ENCODE results near the gene TMED1. TPM values are rescaled to one million over a fixed set of nuclear protein-coding genes. Genes with fewer than 3 reads are reported as not detected.
A peak's percentile ranks its signal among the peaks of the same experiment; 100 is the strongest.

Gene TMED1
- total and polyA plus RNA-seq, 9 of the 15 experiments (the other 6 are each of a cell fraction or from before 2014, with no cell fraction given), result 0.86 to 30.2 (median 23.5) TPM

- TF ChIP-seq MYBL2 (IDR thresholded peaks at IDR 0.05; ENCODE audit: low read depth) (no peak), MYBL2 (CRISPR knock-in tag; IDR thresholded peaks at IDR 0.05; ENCODE audit: borderline replicate concordance) (no peak), FOXJ3 (CRISPR knock-in tag; IDR thresholded peaks at IDR 0.05) (no peak), ZNF707 (CRISPR knock-in tag; conservative IDR thresholded peaks at IDR 0.05) (no peak)
Measured at GRCh38 chr19:10863107-10863717, 27.2 kb upstream of the TMED1 start (continued).

DNA sequence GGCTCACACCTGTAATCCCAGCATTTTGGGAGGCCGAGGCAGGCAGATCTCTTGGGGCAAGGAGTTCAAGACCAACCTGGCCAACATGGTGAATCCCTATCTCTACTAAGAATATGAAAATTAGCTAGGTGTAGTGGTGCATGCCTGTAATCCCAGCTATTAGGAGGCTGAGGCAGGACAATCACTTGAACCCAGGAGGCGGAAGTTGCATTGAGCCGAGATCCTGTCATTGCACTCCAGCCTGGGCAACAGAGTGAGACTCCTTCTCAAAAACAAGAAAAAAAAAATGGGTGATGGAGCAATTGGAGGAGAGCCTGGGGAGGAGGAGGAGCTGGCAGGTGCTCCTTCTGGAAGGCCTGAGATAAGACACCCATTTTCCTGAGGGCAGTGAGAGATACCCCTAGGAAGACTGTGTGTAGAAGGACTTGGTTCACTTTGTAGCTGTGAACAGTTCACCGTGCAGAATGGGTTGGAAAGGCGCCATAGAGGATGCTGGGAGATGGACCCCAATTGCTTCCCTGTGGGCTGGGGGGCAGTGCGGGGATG lies 26.6 kb upstream of the TMED1 start:
- H3K9me3 ChIP-seq (replicated peaks; ENCODE audit: control insufficient read depth, insufficient read depth, low read depth, low read length), result no peaks in the 10 kb centered on the region
- ATAC-seq, result peak; percentile 25; the same call in 2 of the 3 replicates
- in situ Hi-C loops (cut with MboI), result no loop called here
- H4K20me1 ChIP-seq (replicated peaks; ENCODE audit: control insufficient read depth, insufficient read depth, low read length), result no peaks in the 10 kb centered on the region
- FAIRE-seq, result peak; percentile 44
- H3K27ac ChIP-seq (ENCODE audit: extremely low read depth, low read depth, low read length), result peak overlapping the region; percentile 46; the same call in 1 of the 3 replicates
- H3K79me2 ChIP-seq (ENCODE audit: control insufficient read depth, insufficient read depth, low read length), result no peaks in the 10 kb centered on the region
- peaks cover 24 to 31% of the 10 kb centered on the region in 2 experiments; a peak in 4 of 5 replicates for H3K4me1 ChIP-seq (replicated peaks in 1 of 2; ENCODE audit: control insufficient read depth in 2 of 2, insufficient read depth in 2 of 2, low read length in 2 of 2)
- BruUV-seq (replicated peaks), result no TSS peak
- peak overlapping the region; percentile 63 for H2AFZ ChIP-seq (ENCODE audit: low read depth, low read length)
- peak overlapping the region; percentile 14 to 79; a peak in 3 of 4 replicates for H3K9ac ChIP-seq (ENCODE audit: insufficient read depth in 1 of 2, low read depth in 2 of 2, low read length in 2 of 2)
- H3K4me2 ChIP-seq (ENCODE audit: insufficient read depth, low read length), result peak overlapping the region; percentile 74
- POLR2A ChIA-PET, result interaction anchor here (0.9 to 3.8 kb wide), 3 partner anchors 19 to 42 kb away, joined by 3 to 20 read pairs (median 3); partner anchors contain the start of gene TMED1
- H3K27me3 ChIP-seq (ENCODE audit: control insufficient read depth in 2 of 2, insufficient read depth in 2 of 2, low read length in 2 of 2), result no peaks in the 10 kb centered on the region
- intact Hi-C loops (cut with micrococcal nuclease), result no loop called here
- H3K4me3 ChIP-seq, result no peak overlapping the region
- no peaks in the 10 kb centered on the region for H3K9me1 ChIP-seq (ENCODE audit: control insufficient read depth, insufficient read depth, low read length)
- CTCF ChIA-PET (ENCODE audit: low intra/inter-chr PET ratio), result interaction anchor here (0.7 kb wide), 1 partner anchor 9 kb away, joined by 3 read pairs; no protein-coding TSS in a partner anchor
- WGBS (ENCODE audit: insufficient coverage, low coverage, missing lambda C conversion rate), result 26% methylated on average over 6 of the region's 6 CpGs
- DNase-seq (ENCODE audit: extremely low read depth in 1 of 4, low spot score in 3 of 4), result peak; percentile 42 to 64 (median 46)
- H3K36me3 ChIP-seq (ENCODE audit: control insufficient read depth, insufficient read depth, low read length), result no peaks in the 10 kb centered on the region
- TF ChIP-seq ZBTB40 (IDR thresholded peaks at IDR 0.05) (0 out of 2 replicates have a peak, but pooled peaks have one; percentile 33), ZBTB40 (CRISPR knock-in tag; IDR thresholded peaks at IDR 0.05) (no peak), CXXC5 (CRISPR knock-in tag; IDR thresholded peaks at IDR 0.05) (0 out of 2 replicates have a peak, but pooled peaks have one; percentile 2), EP300 (IDR thresholded peaks at IDR 0.05; ENCODE audit: low read length) (peak; percentile 47)
- TF ChIP-seq, protein P1, sequence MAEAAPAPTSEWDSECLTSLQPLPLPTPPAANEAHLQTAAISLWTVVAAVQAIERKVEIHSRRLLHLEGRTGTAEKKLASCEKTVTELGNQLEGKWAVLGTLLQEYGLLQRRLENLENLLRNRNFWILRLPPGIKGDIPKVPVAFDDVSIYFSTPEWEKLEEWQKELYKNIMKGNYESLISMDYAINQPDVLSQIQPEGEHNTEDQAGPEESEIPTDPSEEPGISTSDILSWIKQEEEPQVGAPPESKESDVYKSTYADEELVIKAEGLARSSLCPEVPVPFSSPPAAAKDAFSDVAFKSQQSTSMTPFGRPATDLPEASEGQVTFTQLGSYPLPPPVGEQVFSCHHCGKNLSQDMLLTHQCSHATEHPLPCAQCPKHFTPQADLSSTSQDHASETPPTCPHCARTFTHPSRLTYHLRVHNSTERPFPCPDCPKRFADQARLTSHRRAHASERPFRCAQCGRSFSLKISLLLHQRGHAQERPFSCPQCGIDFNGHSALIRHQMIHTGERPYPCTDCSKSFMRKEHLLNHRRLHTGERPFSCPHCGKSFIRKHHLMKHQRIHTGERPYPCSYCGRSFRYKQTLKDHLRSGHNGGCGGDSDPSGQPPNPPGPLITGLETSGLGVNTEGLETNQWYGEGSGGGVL (CRISPR knock-in tag; IDR thresholded peaks at IDR 0.05), result no peak

Data from K562 (cell line).